Renal cortex interstitium (tissue), 11 donors: ENCODE data around the gene RBMS1. TPM values are rescaled to one million over a fixed set of nuclear protein-coding genes. Genes with fewer than 3 reads are reported as not detected.

ENCODE experiments used
- DNase-seq, 11 donors: peaks; one replicate each; pipeline ENCODE4 v3.0.0-alpha.2; 2013; ENCODE audit warnings: low read depth in 9 of 11, low spot score in 4 of 11; ENCODE audit errors: extremely low read depth in 1 of 11
- polyA plus RNA-seq, 3 donors: library from polyadenylated mRNA; unstranded; fragments of 120-200 nt; gene quantifications; one replicate each; pipeline ENCODE4 v1.2.1, GENCODE V29; 2013; ENCODE audit not compliant: insufficient read length in 3 of 3

The RBMS1 gene
- polyA plus RNA-seq, 3 donors = 130 to 157 (median 150) TPM

GRCh38 chr2:160478660-160479059 lies 14.9 kb downstream of the RBMS1 start:
- no peak for DNase-seq

- DNase-seq = no peak
These were observed 16.6 kb downstream of the RBMS1 start for GRCh38 chr2:160477032-160477431.

- no peak for DNase-seq
These were observed 18.5 kb downstream of the RBMS1 start for GRCh38 chr2:160474891-160475787.

GRCh38 chr2:160474319-160474645 lies 19.3 kb downstream of the RBMS1 start:
- no peak for DNase-seq

GRCh38 chr2:160473468-160474318 lies 19.9 kb downstream of the RBMS1 start:
- no peak for DNase-seq

- DNase-seq = peak in 2 of 11 donors; percentile 32 to 38
These were observed 20.8 kb downstream of the RBMS1 start for GRCh38 chr2:160472839-160473251.

- DNase-seq = no peak
These were observed 21.7 kb downstream of the RBMS1 start for GRCh38 chr2:160471950-160472349.

- no peak for DNase-seq
These were observed 23.9 kb downstream of the RBMS1 start for GRCh38 chr2:160469621-160470204.

GRCh38 chr2:160469164-160469563 lies 24.4 kb downstream of the RBMS1 start:
- no peak for DNase-seq

- no peak for DNase-seq
These were observed 26.5 kb downstream of the RBMS1 start for GRCh38 chr2:160467086-160467485.

GRCh38 chr2:160465406-160465805 lies 28.2 kb downstream of the RBMS1 start:
- no peak for DNase-seq

GRCh38 chr2:160465002-160465401 lies 28.6 kb downstream of the RBMS1 start:
- no peak for DNase-seq

GRCh38 chr2:160464017-160464416 lies 29.6 kb downstream of the RBMS1 start:
- DNase-seq = no peak

GRCh38 chr2:160463245-160463644 lies 30.4 kb downstream of the RBMS1 start:
- no peak for DNase-seq

GRCh38 chr2:160460333-160460731 lies 33.3 kb downstream of the RBMS1 start:
- DNase-seq = no peak

- no peak for DNase-seq
These were observed 33.9 kb downstream of the RBMS1 start for GRCh38 chr2:160459538-160460332.

- DNase-seq = no peak
These were observed 34.7 kb downstream of the RBMS1 start for GRCh38 chr2:160458718-160459453.

- no peak for DNase-seq
These were observed 36.0 kb downstream of the RBMS1 start for GRCh38 chr2:160457588-160457987.
